Measurements from ENCODE around the gene CDHR5.

CDHR5 gene

GRCh38 chr11:568306-569157 lies 56.2 kb downstream of the CDHR5 start:
- Histone ChIP-seq H3K79me1 (ENCODE audit: low read length) (no peaks in the 10 kb centered on the region), H3K56ac (ENCODE audit: low read length) (peak overlapping the region; percentile 93), H3K4me1 (ENCODE audit: control insufficient read depth, low read depth, low read length) (peaks cover 2% of the 10 kb centered on the region), H3K4me2 (ENCODE audit: low read length) (peak overlapping the region; percentile 79), H4K5ac (ENCODE audit: low read length) (no peak overlapping the region), H2BK120ac (ENCODE audit: low read depth, low read length) (no peak overlapping the region), H3K27me3 (ENCODE audit: insufficient read depth, low read length, poor library complexity) (no peaks in the 10 kb centered on the region), H3K36me3 (ENCODE audit: control insufficient read depth, insufficient read depth, low read length) (no peaks in the 10 kb centered on the region), H2BK5ac (ENCODE audit: low read length) (no peak overlapping the region), H3K4me3 (ENCODE audit: low read length) (peak overlapping the region; percentile 39), H3K9ac (ENCODE audit: low read length) (peak overlapping the region; percentile 81), H4K8ac (ENCODE audit: low read depth, low read length) (no peak overlapping the region), H2AK5ac (ENCODE audit: low read length) (no peak overlapping the region), H3K4ac (ENCODE audit: low read depth, low read length) (peak overlapping the region; percentile 64), H2BK15ac (replicated peaks; ENCODE audit: low read depth) (no peak overlapping the region), H3K27ac (ENCODE audit: low read depth, low read length) (no peak overlapping the region), H3K18ac (ENCODE audit: low read length) (peak overlapping the region; percentile 19), H3K79me2 (ENCODE audit: control insufficient read depth, insufficient read depth, low read length) (no peaks in the 10 kb centered on the region), H3K23ac (ENCODE audit: low read length) (peak overlapping the region; percentile 89)
- no CpG with 5 or more reads among the region's 123 CpGs for WGBS (ENCODE audit: extremely low coverage, insufficient coverage, low lambda C conversion rate)
- DNase-seq: peak; percentile 94

- no peak overlapping the region for H3K27ac ChIP-seq (ENCODE audit: low read depth, low read length)
- H3K36me3 ChIP-seq (ENCODE audit: control insufficient read depth, insufficient read depth, low read length): no peaks in the 10 kb centered on the region
- peaks cover 2% of the 10 kb centered on the region for H3K4me1 ChIP-seq (ENCODE audit: control insufficient read depth, low read depth, low read length)
- H2AK5ac ChIP-seq (ENCODE audit: low read length): no peak overlapping the region
- no peak overlapping the region for H2BK15ac ChIP-seq (replicated peaks; ENCODE audit: low read depth)
- H4K8ac ChIP-seq (ENCODE audit: low read depth, low read length): no peak overlapping the region
- no peak overlapping the region for H3K4ac ChIP-seq (ENCODE audit: low read depth, low read length)
- no peaks in the 10 kb centered on the region for H3K27me3 ChIP-seq (ENCODE audit: insufficient read depth, low read length, poor library complexity)
- peak overlapping the region; percentile 39 for H3K4me3 ChIP-seq (ENCODE audit: low read length)
- H2BK120ac ChIP-seq (ENCODE audit: low read depth, low read length): no peak overlapping the region
- H3K23ac ChIP-seq (ENCODE audit: low read length): peak overlapping the region; percentile 45
- no peaks in the 10 kb centered on the region for H3K79me1 ChIP-seq (ENCODE audit: low read length)
- peak overlapping the region; percentile 93 for H3K56ac ChIP-seq (ENCODE audit: low read length)
- H2BK5ac ChIP-seq (ENCODE audit: low read length): no peak overlapping the region
- WGBS (ENCODE audit: extremely low coverage, insufficient coverage, low lambda C conversion rate): no CpG with 5 or more reads among the region's 41 CpGs
- no peak for DNase-seq
- peak overlapping the region; percentile 81 for H3K9ac ChIP-seq (ENCODE audit: low read length)
- no peak overlapping the region for H4K5ac ChIP-seq (ENCODE audit: low read length)
- no peak overlapping the region for H3K18ac ChIP-seq (ENCODE audit: low read length)
- no peaks in the 10 kb centered on the region for H3K79me2 ChIP-seq (ENCODE audit: control insufficient read depth, insufficient read depth, low read length)
- peak overlapping the region; percentile 79 for H3K4me2 ChIP-seq (ENCODE audit: low read length)
Measured at GRCh38 chr11:567629-568292, 57.0 kb downstream of the CDHR5 start.

DNA sequence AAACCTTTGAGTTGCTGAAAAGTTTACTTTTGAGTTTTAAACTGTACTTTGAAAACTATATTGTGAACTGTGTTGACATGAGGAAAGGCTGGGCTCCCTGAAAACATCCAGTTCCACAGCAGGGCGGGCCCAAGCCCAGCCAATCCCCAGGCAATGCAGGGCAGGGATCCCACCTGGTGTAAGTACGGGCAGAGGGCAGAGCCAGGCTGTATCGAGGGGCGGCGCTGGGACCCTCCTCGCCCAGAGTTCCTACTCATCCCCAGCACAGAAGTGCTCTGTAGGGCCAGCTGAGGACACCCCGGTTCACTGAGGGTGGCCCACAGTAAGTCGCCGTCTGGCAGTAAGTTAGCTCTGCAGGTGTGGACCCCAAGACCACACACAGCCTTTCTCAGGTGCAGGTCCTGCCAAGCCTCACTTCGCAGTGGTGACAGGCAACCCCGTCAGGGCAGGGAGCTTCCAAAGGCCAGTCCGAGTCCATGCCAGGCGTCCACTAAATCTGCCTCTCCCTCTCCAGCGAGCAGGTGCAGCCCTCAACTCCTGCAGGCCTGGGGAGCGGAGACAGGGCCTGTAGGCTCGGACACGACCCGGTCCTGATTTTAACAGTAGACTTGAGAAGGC lies 57.6 kb downstream of the CDHR5 start:
- Histone ChIP-seq H3K4me2 (ENCODE audit: low read length) (no peak overlapping the region), H3K79me1 (ENCODE audit: low read length) (no peaks in the 10 kb centered on the region), H3K23ac (ENCODE audit: low read length) (no peak overlapping the region), H4K8ac (ENCODE audit: low read depth, low read length) (no peak overlapping the region), H2AK5ac (ENCODE audit: low read length) (no peak overlapping the region), H3K36me3 (ENCODE audit: control insufficient read depth, insufficient read depth, low read length) (no peaks in the 10 kb centered on the region), H2BK5ac (ENCODE audit: low read length) (no peak overlapping the region), H4K5ac (ENCODE audit: low read length) (no peak overlapping the region), H3K18ac (ENCODE audit: low read length) (no peak overlapping the region), H3K79me2 (ENCODE audit: control insufficient read depth, insufficient read depth, low read length) (no peaks in the 10 kb centered on the region), H3K56ac (ENCODE audit: low read length) (peak overlapping the region; percentile 49), H3K27ac (ENCODE audit: low read depth, low read length) (no peak overlapping the region), H3K27me3 (ENCODE audit: insufficient read depth, low read length, poor library complexity) (no peaks in the 10 kb centered on the region), H3K9ac (ENCODE audit: low read length) (no peak overlapping the region), H2BK120ac (ENCODE audit: low read depth, low read length) (no peak overlapping the region), H3K4me3 (ENCODE audit: low read length) (no peak overlapping the region), H3K4me1 (ENCODE audit: control insufficient read depth, low read depth, low read length) (peaks cover 2% of the 10 kb centered on the region), H3K4ac (ENCODE audit: low read depth, low read length) (no peak overlapping the region), H2BK15ac (replicated peaks; ENCODE audit: low read depth) (no peak overlapping the region)
- no CpG with 5 or more reads among the region's 18 CpGs for WGBS (ENCODE audit: extremely low coverage, insufficient coverage, low lambda C conversion rate)
- DNase-seq: no peak

Small RNAs within 50 kb of the gene (small RNA-seq; reads per million reads assigned to genes)
- 188 reads per million, percentile 97 among the genes with 10 or more reads in this experiment for gene MIR210 (ENCODE audit: insufficient read depth)

Measured in mesendoderm (in vitro differentiated cells).